A549 (cell line): ENCODE results near the gene TUB. TPM values are rescaled to one million over a fixed set of nuclear protein-coding genes. Genes with fewer than 3 reads are reported as not detected.
A peak's percentile ranks its signal among the peaks of the same experiment; 100 is the strongest.

Experiments used
- ATAC-seq, 2 experiments: fragments of 200-7000 bp in 1 of 2; fragments of >200 bp in 1 of 2; cut with Nextera tagmentation in 1 of 2; cut with Tn5 transposase in 1 of 2; 3 replicates each; pipeline versions ENCODE4 v1.8.0 to v1.9.1; 2018 to 2020; ENCODE audit warnings: mild to moderate bottlenecking in 1 of 2, moderate library complexity in 1 of 2
- CTCF ChIA-PET: fragments of 300-600 bp; sonication (Branson Sonifier 250); formaldehyde crosslinking; extraction: SDS; loops from one replicate; lab custom pipeline; 2021; ENCODE audit warnings: antibody characterized with exemption, inconsistent platforms; lab: Yijun Ruan, JAX
- POLR2A ChIA-PET: fragments of 350-600 bp; formaldehyde crosslinking; extraction: SDS; loops from one replicate; lab custom pipeline; 2021; ENCODE audit warnings: antibody characterized with exemption, inconsistent platforms; lab: Yijun Ruan, JAX
- DNase-seq, 2 experiments: peaks; one replicate each; pipeline versions ENCODE4 v3.0.0 to v3.0.0-alpha.2; 2011 to 2016; ENCODE audit warnings: low read depth in 1 of 2, low spot score in 1 of 2
- FAIRE-seq: peaks from 2 replicates; lab custom pipeline; 2011; peaks lifted over from hg19 to GRCh38; lab: Jason Lieb, UNC
- H3K27ac ChIP-seq, 2 experiments: fragments of >200 bp; sonication (Bioruptor Twin); formaldehyde crosslinking; 3 replicates each; pipeline ENCODE4 v1.5.1; 2016 to 2017
- H3K4me1 ChIP-seq: fragments of >200 bp; sonication (Bioruptor Twin); formaldehyde crosslinking; 3 replicates; pipeline ENCODE4 v1.6.1; 2016
- H3K4me2 ChIP-seq: fragments of >200 bp; sonication (Bioruptor Twin); formaldehyde crosslinking; 3 replicates; pipeline ENCODE4 v1.6.1; 2016
- H3K4me3 ChIP-seq: fragments of >200 bp; sonication (Bioruptor Twin); formaldehyde crosslinking; 3 replicates; pipeline ENCODE4 v1.5.1; 2016
- H3K9me3 ChIP-seq: fragments of >200 bp; sonication (Bioruptor Twin); formaldehyde crosslinking; 3 replicates; pipeline ENCODE4 v1.6.1; 2016
- CBX2 ChIP-seq: fragments of 200-600 bp; sonication (generic); IDR thresholded peaks from 2 replicates; pipeline ENCODE4 v1.6.1; 2016; ENCODE audit warnings: low read depth, mild to moderate bottlenecking, borderline replicate concordance
- CBX8 ChIP-seq: fragments of 200-600 bp; sonication (generic); IDR thresholded peaks from 2 replicates; pipeline ENCODE4 v1.6.1; 2016
- CHD2 ChIP-seq: fragments of 150-350 bp; IDR thresholded peaks from 2 replicates; pipeline ENCODE4 v1.6.1; 2014; ENCODE audit warnings: low read length; ENCODE audit not compliant: partially characterized antibody
- EHF ChIP-seq: fragments of 250-450 bp; sonication (Bioruptor Pico); IDR thresholded peaks from 2 replicates; pipeline ENCODE4 v1.5.0; 2020; ENCODE audit warnings: mild to moderate bottlenecking
- EHMT2 ChIP-seq: fragments of 200-600 bp; sonication (generic); IDR thresholded peaks from 2 replicates; pipeline ENCODE4 v1.6.1; 2016; ENCODE audit warnings: antibody characterized with exemption, low read depth, mild to moderate bottlenecking, moderate library complexity
- EP300 ChIP-seq, 2 experiments: fragments of >200 bp; sonication (Bioruptor Twin); formaldehyde crosslinking; IDR thresholded peaks; 2 replicates in 1 of 2; 3 replicates in 1 of 2; pipeline ENCODE4 v1.6.1; 2016 to 2017
- ESRRA ChIP-seq: fragments of 150-350 bp; IDR thresholded peaks from 2 replicates; pipeline ENCODE4 v1.6.1; 2014; ENCODE audit warnings: mild to moderate bottlenecking, low read length, borderline replicate concordance
- FOSB ChIP-seq: fragments of 250-450 bp; sonication (Bioruptor Pico); IDR thresholded peaks from 2 replicates; pipeline ENCODE4 v1.5.0; 2020; ENCODE audit warnings: mild to moderate bottlenecking, moderate library complexity
- FOSL2 ChIP-seq, 2 experiments: fragments of 450-650 bp in 1 of 2; fragments of >200 bp in 1 of 2; sonication (Bioruptor Twin) in 1 of 2; formaldehyde crosslinking; IDR thresholded peaks; 2 replicates each; pipeline versions ENCODE4 v1.5.0 to v1.6.1; 2016 to 2020; ENCODE audit warnings: mild to moderate bottlenecking in 1 of 2, moderate library complexity in 1 of 2
- FOXS1 ChIP-seq: fragments of 250-450 bp; sonication (Bioruptor Pico); IDR thresholded peaks from 2 replicates; pipeline ENCODE4 v1.5.0; 2020; ENCODE audit warnings: mild to moderate bottlenecking, moderate library complexity
- GATA3 ChIP-seq: IDR thresholded peaks from 2 replicates; pipeline ENCODE4 v1.6.1; 2012; ENCODE audit warnings: borderline replicate concordance
- HDAC2 ChIP-seq: fragments of 200-600 bp; sonication (generic); IDR thresholded peaks from 2 replicates; pipeline ENCODE4 v1.6.1; 2016
- HOXA7 ChIP-seq: fragments of 250-450 bp; sonication (Bioruptor Pico); IDR thresholded peaks from 2 replicates; pipeline ENCODE4 v1.5.0; 2020; ENCODE audit warnings: mild to moderate bottlenecking, moderate library complexity
- HOXB13 ChIP-seq: fragments of 250-450 bp; sonication (Bioruptor Pico); IDR thresholded peaks from 2 replicates; pipeline ENCODE4 v1.5.0; 2020; ENCODE audit warnings: low read depth, mild to moderate bottlenecking, moderate library complexity
- JUN ChIP-seq, 2 experiments: fragments of >200 bp; sonication (Bioruptor Twin); formaldehyde crosslinking; IDR thresholded peaks; 2 replicates in 1 of 2; 3 replicates in 1 of 2; pipeline ENCODE4 v1.6.1; 2016 to 2017
- KDM5A ChIP-seq: fragments of 200-600 bp; sonication (generic); IDR thresholded peaks from 2 replicates; pipeline ENCODE4 v1.6.1; 2016; ENCODE audit warnings: antibody characterized with exemption, mild to moderate bottlenecking
- MAZ ChIP-seq: fragments of 150-350 bp; IDR thresholded peaks from 2 replicates; pipeline ENCODE4 v1.6.1; 2014; ENCODE audit warnings: antibody characterized with exemption, low read depth, low read length, borderline replicate concordance
- NR3C1 ChIP-seq: fragments of >200 bp; sonication (Bioruptor Twin); formaldehyde crosslinking; IDR thresholded peaks from 3 replicates; pipeline ENCODE4 v1.6.1; 2017
- RAD21 ChIP-seq, 2 experiments: fragments of >200 bp in 1 of 2; sonication (Bioruptor Twin) in 1 of 2; formaldehyde crosslinking in 1 of 2; IDR thresholded peaks in 1 of 2; conservative IDR thresholded peaks in 1 of 2; 2 replicates in 1 of 2; 3 replicates in 1 of 2; pipeline ENCODE4 v1.6.1; 2012 to 2018; ENCODE audit warnings: inconsistent platforms in 1 of 2
- RFX5 ChIP-seq: fragments of 450-650 bp; IDR thresholded peaks from 2 replicates; pipeline ENCODE4 v1.7.1; 2014; ENCODE audit warnings: antibody characterized with exemption, mild to moderate bottlenecking, moderate library complexity
- SMC3 ChIP-seq: fragments of >200 bp; sonication (Bioruptor Twin); formaldehyde crosslinking; IDR thresholded peaks from 3 replicates; pipeline ENCODE4 v1.6.1; 2018; ENCODE audit warnings: inconsistent platforms
- SREBF2 ChIP-seq: fragments of 450-650 bp; IDR thresholded peaks from 2 replicates; pipeline ENCODE4 v1.6.1; 2014; ENCODE audit warnings: mild to moderate bottlenecking, moderate library complexity
- TFCP2L1 ChIP-seq: fragments of 250-450 bp; sonication (Bioruptor Pico); IDR thresholded peaks from 2 replicates; pipeline ENCODE4 v1.5.0; 2021; ENCODE audit warnings: mild to moderate bottlenecking
- ZC3H11A ChIP-seq: fragments of 450-650 bp; IDR thresholded peaks from 2 replicates; pipeline ENCODE4 v1.6.1; 2014; ENCODE audit warnings: antibody characterized with exemption, mild to moderate bottlenecking
- ZFP36 ChIP-seq: fragments of 450-650 bp; IDR thresholded peaks from 2 replicates; pipeline ENCODE4 v1.6.1; 2014; ENCODE audit warnings: borderline replicate concordance; ENCODE audit not compliant: partially characterized antibody
- ZSCAN20 ChIP-seq: fragments of 250-450 bp; sonication (Bioruptor Pico); IDR thresholded peaks from 2 replicates; pipeline ENCODE4 v1.8.0; 2022; ENCODE audit warnings: mild to moderate bottlenecking, moderate library complexity
- WGBS: methylation state at CpG from one replicate; pipeline ENCODE4 v1.1.6; 2017; ENCODE audit errors: missing lambda C conversion rate; 5-methylcytosine and 5-hydroxymethylcytosine counted together
- polyA plus RNA-seq, 4 experiments: library from polyadenylated mRNA; depleted of rRNA in 3 of 4; stranded (reverse); fragments of >200 nt; fragmentation: RNase III in 1 of 4; extraction: RNeasy Plus Mini Kit Qiagen cat#74134 plus additional on column Dnase treatment in 1 of 4; gene quantifications; 2 replicates in 3 of 4; 3 replicates in 1 of 4; pipeline ENCODE4 v1.2.3, GENCODE V29; 2011 to 2017
- TF ChIP-seq, protein P1 (sequence below): IDR thresholded peaks from 2 replicates; pipeline ENCODE4 v1.6.1; 2012; ENCODE audit warnings: low read depth, borderline replicate concordance
- TF ChIP-seq, protein P2 (sequence below): fragments of >200 bp; sonication (Bioruptor Twin); formaldehyde crosslinking; IDR thresholded peaks from 3 replicates; pipeline ENCODE4 v1.5.1; 2016
- TF ChIP-seq, protein P3 (sequence below): fragments of 450-650 bp; IDR thresholded peaks from 2 replicates; pipeline ENCODE4 v1.6.1; 2014; ENCODE audit warnings: antibody characterized with exemption
- TF ChIP-seq, protein P4 (sequence below): fragments of 250-450 bp; sonication (Bioruptor Pico); IDR thresholded peaks from 2 replicates; pipeline ENCODE4 v1.5.0; 2021; ENCODE audit warnings: mild to moderate bottlenecking, moderate library complexity, borderline replicate concordance

The TUB gene
- polyA plus RNA-seq, 2 of the 4 experiments (the other 2 are of a cell fraction), result 11.3 to 13.2 TPM

DNA sequence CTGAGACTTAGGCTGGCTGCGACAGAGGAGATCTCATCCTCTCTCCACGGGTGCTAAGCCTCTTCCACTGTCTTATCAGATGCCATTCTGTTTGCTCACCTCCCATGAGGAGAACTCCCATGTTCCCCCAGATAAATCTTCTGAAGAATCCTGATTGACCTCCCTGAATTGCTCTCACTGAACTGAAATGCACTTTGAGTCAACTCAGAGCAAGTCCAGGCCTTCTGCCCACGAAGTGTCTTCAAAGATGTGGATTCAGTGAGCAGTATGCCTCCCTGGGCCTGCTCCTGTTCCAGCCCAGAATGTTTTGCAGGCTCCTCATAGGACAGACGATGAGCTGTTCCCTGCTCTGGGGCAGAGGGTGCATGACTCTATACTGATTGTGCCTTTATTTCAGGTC lies 17.4 kb downstream of the TUB start:
- DNase-seq (no peak), ATAC-seq (peak in 1 of 2 experiments; percentile 44; a peak in 3 of 6 replicates)
- Histone ChIP-seq H3K9me3 (no peaks in the 10 kb centered on the region), H3K27ac (no peak overlapping the region), H3K4me3 (no peak overlapping the region)
- POLR2A ChIA-PET, result interaction anchor here (1.0 kb wide), 1 partner anchor 66 kb away, joined by 4 read pairs; no protein-coding TSS in a partner anchor
- TF ChIP-seq SMC3 (no peak), FOXS1 (CRISPR knock-in tag) (no peak), MAZ (no peak), TFCP2L1 (no peak), RFX5 (no peak), ZSCAN20 (CRISPR knock-in tag) (no peak), CBX2 (no peak), KDM5A (no peak), EHF (CRISPR knock-in tag) (no peak), HOXB13 (CRISPR knock-in tag) (no peak), CBX8 (no peak)
- TF ChIP-seq, all 56 proteins: peak for 0
- WGBS, result 57% methylated on average over 4 of the region's 4 CpGs
- Histone ChIP-seq H3K4me2 (no peak overlapping the region), H3K4me1 (no peaks in the 10 kb centered on the region)
- CTCF ChIA-PET, result interaction anchor here (0.8 to 30.1 kb wide), 23 partner anchors 10 to 527 kb away, joined by 3 to 644 read pairs (median 9); partner anchors contain the start of gene TUB
- no peak for FAIRE-seq

DNA sequence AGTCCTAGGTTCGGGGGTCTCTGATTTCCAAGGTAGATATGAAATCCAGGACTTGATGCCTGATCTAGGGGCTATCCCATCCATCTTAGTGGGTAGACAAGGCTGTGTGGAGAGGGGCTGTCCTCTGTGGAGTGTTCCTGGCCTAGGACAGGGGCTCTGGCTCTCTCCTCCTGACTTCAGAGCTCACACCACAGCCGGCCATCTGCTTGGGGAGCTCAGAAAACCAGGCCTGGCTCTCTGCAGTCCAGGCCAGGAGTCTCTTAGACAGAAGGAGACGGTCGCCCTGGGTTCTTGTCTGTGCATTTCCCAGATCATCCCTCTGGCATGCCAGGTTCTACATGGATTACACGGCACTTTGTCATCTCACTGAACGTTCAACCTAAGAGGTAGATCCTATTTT lies 17.9 kb downstream of the TUB start:
- WGBS, result 78% methylated on average over 6 of the region's 6 CpGs
- H3K4me3 ChIP-seq, result no peak overlapping the region
- H3K9me3 ChIP-seq, result no peaks in the 10 kb centered on the region
- ATAC-seq, result peak; percentile 41 to 47; a peak in 4 of 6 replicates
- no peak for FAIRE-seq
- no peak overlapping the region for H3K4me2 ChIP-seq
- no peak overlapping the region for H3K27ac ChIP-seq
- no peaks in the 10 kb centered on the region for H3K4me1 ChIP-seq
- CTCF ChIA-PET, result interaction anchor here (0.6 to 30.1 kb wide), 49 partner anchors 10 to 1003 kb away, joined by 3 to 644 read pairs (median 5); partner anchors contain the start of gene TUB
- no peak for TF ChIP-seq CHD2
- no peak for DNase-seq
- POLR2A ChIA-PET, result interaction anchor here (1.0 to 1.2 kb wide), 3 partner anchors 66 to 112 kb away, joined by 4 to 5 read pairs (median 4); partner anchors contain the start of gene EIF3F

DNA sequence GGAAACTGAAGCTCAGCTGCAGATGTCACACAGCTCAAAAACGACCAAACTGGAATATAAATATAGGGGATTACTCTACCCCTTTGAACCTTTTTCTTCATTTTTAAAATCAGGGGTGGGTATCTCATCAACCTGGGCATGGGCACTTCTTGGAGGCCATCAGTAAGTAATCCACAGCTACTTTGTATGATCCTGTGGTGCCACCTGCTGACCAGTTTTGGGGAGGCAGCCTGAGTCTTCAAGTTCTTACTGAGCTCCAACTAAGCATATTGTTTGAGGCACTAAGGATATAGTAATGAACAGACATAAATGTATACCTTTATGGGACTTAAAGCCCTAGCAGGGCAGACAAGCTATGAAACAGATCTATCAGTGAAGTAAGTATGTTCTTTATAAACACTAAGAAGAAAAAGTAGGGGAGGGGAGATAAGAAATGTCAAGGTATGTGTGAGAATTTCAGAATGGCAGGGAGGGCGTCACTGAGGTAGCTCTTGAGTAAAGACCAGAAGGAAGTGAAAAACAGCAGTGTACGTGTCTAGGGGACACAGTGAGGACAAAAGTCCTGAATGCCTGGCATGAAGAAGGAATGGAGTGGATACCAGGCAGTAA lies 18.4 kb downstream of the TUB start:
- no peak overlapping the region for H3K27ac ChIP-seq
- no peak for TF ChIP-seq HOXA7 (CRISPR knock-in tag)
- TF ChIP-seq JUN (IDR thresholded peaks at IDR 0.05), result no peak
- no peak for TF ChIP-seq EHMT2
- TF ChIP-seq, protein P1, sequence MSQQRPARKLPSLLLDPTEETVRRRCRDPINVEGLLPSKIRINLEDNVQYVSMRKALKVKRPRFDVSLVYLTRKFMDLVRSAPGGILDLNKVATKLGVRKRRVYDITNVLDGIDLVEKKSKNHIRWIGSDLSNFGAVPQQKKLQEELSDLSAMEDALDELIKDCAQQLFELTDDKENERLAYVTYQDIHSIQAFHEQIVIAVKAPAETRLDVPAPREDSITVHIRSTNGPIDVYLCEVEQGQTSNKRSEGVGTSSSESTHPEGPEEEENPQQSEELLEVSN, result no peak
- no peak for TF ChIP-seq KDM5A
- no peak for TF ChIP-seq RFX5
- TF ChIP-seq SREBF2, result no peak
- no peak for TF ChIP-seq ESRRA
- peak; percentile 86 for TF ChIP-seq RAD21 (conservative IDR thresholded peaks at IDR 0.05 in 1 of 2, IDR thresholded peaks at IDR 0.05 in 1 of 2)
- TF ChIP-seq ZC3H11A, result no peak
- no peak for TF ChIP-seq NR3C1
- TF ChIP-seq, protein P2, sequence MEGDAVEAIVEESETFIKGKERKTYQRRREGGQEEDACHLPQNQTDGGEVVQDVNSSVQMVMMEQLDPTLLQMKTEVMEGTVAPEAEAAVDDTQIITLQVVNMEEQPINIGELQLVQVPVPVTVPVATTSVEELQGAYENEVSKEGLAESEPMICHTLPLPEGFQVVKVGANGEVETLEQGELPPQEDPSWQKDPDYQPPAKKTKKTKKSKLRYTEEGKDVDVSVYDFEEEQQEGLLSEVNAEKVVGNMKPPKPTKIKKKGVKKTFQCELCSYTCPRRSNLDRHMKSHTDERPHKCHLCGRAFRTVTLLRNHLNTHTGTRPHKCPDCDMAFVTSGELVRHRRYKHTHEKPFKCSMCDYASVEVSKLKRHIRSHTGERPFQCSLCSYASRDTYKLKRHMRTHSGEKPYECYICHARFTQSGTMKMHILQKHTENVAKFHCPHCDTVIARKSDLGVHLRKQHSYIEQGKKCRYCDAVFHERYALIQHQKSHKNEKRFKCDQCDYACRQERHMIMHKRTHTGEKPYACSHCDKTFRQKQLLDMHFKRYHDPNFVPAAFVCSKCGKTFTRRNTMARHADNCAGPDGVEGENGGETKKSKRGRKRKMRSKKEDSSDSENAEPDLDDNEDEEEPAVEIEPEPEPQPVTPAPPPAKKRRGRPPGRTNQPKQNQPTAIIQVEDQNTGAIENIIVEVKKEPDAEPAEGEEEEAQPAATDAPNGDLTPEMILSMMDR, result peak; percentile 85
- TF ChIP-seq SMC3, result peak; percentile 74
- no peak for TF ChIP-seq GATA3
- TF ChIP-seq, protein P3, sequence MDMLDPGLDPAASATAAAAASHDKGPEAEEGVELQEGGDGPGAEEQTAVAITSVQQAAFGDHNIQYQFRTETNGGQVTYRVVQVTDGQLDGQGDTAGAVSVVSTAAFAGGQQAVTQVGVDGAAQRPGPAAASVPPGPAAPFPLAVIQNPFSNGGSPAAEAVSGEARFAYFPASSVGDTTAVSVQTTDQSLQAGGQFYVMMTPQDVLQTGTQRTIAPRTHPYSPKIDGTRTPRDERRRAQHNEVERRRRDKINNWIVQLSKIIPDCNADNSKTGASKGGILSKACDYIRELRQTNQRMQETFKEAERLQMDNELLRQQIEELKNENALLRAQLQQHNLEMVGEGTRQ, result no peak
- no peak for TF ChIP-seq EP300 (IDR thresholded peaks at IDR 0.05)
- no peak for TF ChIP-seq HDAC2
- no peak for TF ChIP-seq FOSB
- no peak for TF ChIP-seq ZFP36
- TF ChIP-seq, protein P4, sequence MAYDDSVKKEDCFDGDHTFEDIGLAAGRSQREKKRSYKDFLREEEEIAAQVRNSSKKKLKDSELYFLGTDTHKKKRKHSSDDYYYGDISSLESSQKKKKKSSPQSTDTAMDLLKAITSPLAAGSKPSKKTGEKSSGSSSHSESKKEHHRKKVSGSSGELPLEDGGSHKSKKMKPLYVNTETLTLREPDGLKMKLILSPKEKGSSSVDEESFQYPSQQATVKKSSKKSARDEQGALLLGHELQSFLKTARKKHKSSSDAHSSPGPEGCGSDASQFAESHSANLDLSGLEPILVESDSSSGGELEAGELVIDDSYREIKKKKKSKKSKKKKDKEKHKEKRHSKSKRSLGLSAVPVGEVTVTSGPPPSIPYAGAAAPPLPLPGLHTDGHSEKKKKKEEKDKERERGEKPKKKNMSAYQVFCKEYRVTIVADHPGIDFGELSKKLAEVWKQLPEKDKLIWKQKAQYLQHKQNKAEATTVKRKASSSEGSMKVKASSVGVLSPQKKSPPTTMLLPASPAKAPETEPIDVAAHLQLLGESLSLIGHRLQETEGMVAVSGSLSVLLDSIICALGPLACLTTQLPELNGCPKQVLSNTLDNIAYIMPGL (CRISPR knock-in tag), result no peak
- TF ChIP-seq FOSL2 (IDR thresholded peaks at IDR 0.05), result no peak
- TF ChIP-seq FOSL2 (CRISPR knock-in tag; IDR thresholded peaks at IDR 0.05), result no peak

More for the DNA sequence above, 18.4 kb downstream of the TUB start:
- ChIA-PET POLR2A (interaction anchor here (1.0 to 1.2 kb wide), 3 partner anchors 66 to 112 kb away, joined by 4 to 5 read pairs (median 4); partner anchors contain the start of gene EIF3F), CTCF (interaction anchor here (0.6 to 30.1 kb wide), 53 partner anchors 10 to 1003 kb away, joined by 3 to 644 read pairs (median 5); partner anchors contain the start of genes EIF3F and TUB)
- Histone ChIP-seq H3K4me2 (no peak overlapping the region), H3K4me1 (no peaks in the 10 kb centered on the region), H3K9me3 (no peaks in the 10 kb centered on the region), H3K4me3 (no peak overlapping the region)
- FAIRE-seq, result peak; percentile 73
- peak; percentile 56 to 80 for DNase-seq
- peak; percentile 82 to 92 for ATAC-seq
- 34% methylated on average over 3 of the region's 3 CpGs for WGBS
